Measurements from ENCODE around the gene MAPK8.

- peak; percentile 49; the same call in 1 of the 2 replicates for TF ChIP-seq SCRT1 (tag by site-specific recombination; IDR thresholded peaks at IDR 0.05; ENCODE audit: borderline replicate concordance)
- TF ChIP-seq CTCF (tag by site-specific recombination; IDR thresholded peaks at IDR 0.05), result no peak
- no peak for TF ChIP-seq KLF10 (tag by site-specific recombination; IDR thresholded peaks at IDR 0.05)
- no peak for TF ChIP-seq HOXD13 (CRISPR knock-in tag; IDR thresholded peaks at IDR 0.05; ENCODE audit: borderline replicate concordance)
- no peak for TF ChIP-seq ZNF416 (tag by site-specific recombination; IDR thresholded peaks at IDR 0.05)
- TF ChIP-seq ELK4 (IDR thresholded peaks at IDR 0.05; ENCODE audit: borderline replicate concordance, low read depth, low read length), result no peak
- no peak for TF ChIP-seq ZNF510 (tag by site-specific recombination; IDR thresholded peaks at IDR 0.05; ENCODE audit: insufficient replicate concordance)
- no peak for TF ChIP-seq ZNF239 (tag by site-specific recombination; IDR thresholded peaks at IDR 0.05)
- TF ChIP-seq RBAK (tag by site-specific recombination; IDR thresholded peaks at IDR 0.05), result no peak
- no peak for TF ChIP-seq ZNF549 (tag by site-specific recombination; IDR thresholded peaks at IDR 0.05)
- no peak for TF ChIP-seq KLF9 (tag by site-specific recombination; IDR thresholded peaks at IDR 0.05; ENCODE audit: low read depth)
Measured at GRCh38 chr10:48480397-48481374, 174.2 kb downstream of the MAPK8 start.

Data from HEK293 (cell line).